IMR-90 (cell line): ENCODE data around the gene HOXA10. TPM values are rescaled to one million over a fixed set of nuclear protein-coding genes. Genes with fewer than 3 reads are reported as not detected.
A peak's percentile ranks its signal among the peaks of the same experiment; 100 is the strongest.

Experiments
- ATAC-seq: fragments of 200-7000 bp; cut with Tn5 transposase; 2 replicates; pipeline ENCODE4 v1.9.1; 2020; ENCODE audit warnings: low read depth, mild to moderate bottlenecking, moderate library complexity
- BruUV-seq: library from RNA; stranded (reverse); fragments of 400-500 nt; replicated peaks from 2 replicates; lab custom pipeline; 2021; lab: Mats Ljungman, UMichigan
- CTCF ChIA-PET: fragments of 300-600 bp; formaldehyde crosslinking; extraction: SDS; loops from one replicate; lab custom pipeline; 2021; ENCODE audit warnings: antibody characterized with exemption; lab: Yijun Ruan, JAX
- POLR2A ChIA-PET: fragments of 300-600 bp; sonication (Branson Sonifier 250); formaldehyde crosslinking; loops from one replicate; lab custom pipeline; 2022; ENCODE audit warnings: antibody characterized with exemption; ENCODE audit not compliant: unreplicated experiment; lab: Charles Lee
- DNase-seq: peaks from one replicate; pipeline ENCODE4 v3.0.0; 2013
- H2AFZ ChIP-seq: replicated peaks from 2 replicates; pipeline ENCODE3; 2013; ENCODE audit warnings: low read length, mild to moderate bottlenecking; ENCODE audit not compliant: poor library complexity
- H2AK5ac ChIP-seq: 2 replicates; pipeline ENCODE4 v1.6.1; 2013; ENCODE audit warnings: low read depth, low read length, inconsistent platforms
- H2AK9ac ChIP-seq: replicated peaks from 2 replicates; pipeline ENCODE3; 2013; ENCODE audit warnings: mild to moderate bottlenecking, low read depth, low read length, moderate library complexity; ENCODE audit not compliant: poor library complexity
- H2BK120ac ChIP-seq: 2 replicates; pipeline ENCODE4 v1.6.1; 2013; ENCODE audit warnings: low read depth, low read length, inconsistent platforms
- H2BK15ac ChIP-seq: 3 replicates; pipeline ENCODE4 v1.6.1; 2013; ENCODE audit warnings: low read depth, low read length, inconsistent platforms
- H2BK20ac ChIP-seq: 2 replicates; pipeline ENCODE4 v1.6.1; 2013; ENCODE audit warnings: low read depth, mild to moderate bottlenecking, inconsistent platforms, low read length, moderate library complexity
- H2BK5ac ChIP-seq: 2 replicates; pipeline ENCODE4 v1.6.1; 2013; ENCODE audit warnings: mild to moderate bottlenecking, low read depth, low read length, inconsistent platforms; ENCODE audit not compliant: poor library complexity, severe bottlenecking
- H3K14ac ChIP-seq: replicated peaks from 2 replicates; pipeline ENCODE4 v1.6.1; 2013; ENCODE audit warnings: low read depth, low read length, inconsistent platforms
- H3K18ac ChIP-seq: 2 replicates; pipeline ENCODE4 v1.6.1; 2013; ENCODE audit warnings: low read depth, low read length, control low read depth
- H3K23ac ChIP-seq: 2 replicates; pipeline ENCODE4 v1.6.1; 2013; ENCODE audit warnings: low read depth, low read length, inconsistent platforms
- H3K27ac ChIP-seq: 2 replicates; pipeline ENCODE4 v1.5.1; 2013; ENCODE audit warnings: mild to moderate bottlenecking, control low read depth, low read length; ENCODE audit not compliant: insufficient read depth
- H3K27me3 ChIP-seq: 2 replicates; pipeline ENCODE4 v1.6.1; 2013; ENCODE audit warnings: low read length; ENCODE audit not compliant: control insufficient read depth, insufficient read depth
- H3K36me3 ChIP-seq: 2 replicates; pipeline ENCODE4 v1.6.1; 2013; ENCODE audit warnings: low read length, mixed read lengths; ENCODE audit not compliant: control insufficient read depth, insufficient read depth
- H3K4ac ChIP-seq: 2 replicates; pipeline ENCODE4 v1.6.1; 2013; ENCODE audit warnings: low read depth, low read length, inconsistent platforms
- H3K4me1 ChIP-seq: 2 replicates; pipeline ENCODE4 v1.6.1; 2013; ENCODE audit warnings: low read length, mixed read lengths; ENCODE audit not compliant: control insufficient read depth, insufficient read depth
- H3K4me2 ChIP-seq: 2 replicates; pipeline ENCODE4 v1.6.1; 2013; ENCODE audit warnings: low read depth, mild to moderate bottlenecking, control low read depth, low read length, moderate library complexity
- H3K4me3 ChIP-seq: 2 replicates; pipeline ENCODE4 v1.5.1; 2013; ENCODE audit warnings: low read depth, mild to moderate bottlenecking, control low read depth, low read length, moderate library complexity; ENCODE audit not compliant: insufficient read depth
- H3K56ac ChIP-seq: 2 replicates; pipeline ENCODE4 v1.6.1; 2013; ENCODE audit warnings: low read length, inconsistent platforms; ENCODE audit not compliant: insufficient read depth; ENCODE audit errors: extremely low read depth
- H3K79me1 ChIP-seq, 2 experiments: 2 replicates each; pipeline ENCODE4 v1.6.1; 2013; ENCODE audit warnings: low read length in 2 of 2, inconsistent platforms in 1 of 2, low read depth in 1 of 2
- H3K9ac ChIP-seq: 2 replicates; pipeline ENCODE4 v1.6.1; 2013; ENCODE audit warnings: low read depth, low read length, control low read depth
- H3K9me1 ChIP-seq: 2 replicates; pipeline ENCODE4 v1.6.1; 2013; ENCODE audit warnings: low read length, inconsistent platforms; ENCODE audit not compliant: insufficient read depth
- H3K9me3 ChIP-seq: 2 replicates; pipeline ENCODE4 v1.6.1; 2013; ENCODE audit warnings: low read length; ENCODE audit not compliant: control insufficient read depth, insufficient read depth
- H4K20me1 ChIP-seq: 2 replicates; pipeline ENCODE4 v1.6.1; 2013; ENCODE audit warnings: low read length, inconsistent platforms; ENCODE audit not compliant: insufficient read depth
- H4K5ac ChIP-seq: 2 replicates; pipeline ENCODE4 v1.6.1; 2013; ENCODE audit warnings: mild to moderate bottlenecking, low read depth, low read length, control low read depth
- H4K8ac ChIP-seq, 2 experiments: 2 replicates each; pipeline ENCODE4 v1.6.1; 2013; ENCODE audit warnings: low read depth in 2 of 2, low read length in 2 of 2, control low read depth in 1 of 2, inconsistent platforms in 1 of 2
- H4K91ac ChIP-seq: 2 replicates; pipeline ENCODE4 v1.6.1; 2013; ENCODE audit warnings: low read depth, low read length, inconsistent platforms; ENCODE audit not compliant: insufficient read depth
- BHLHE40 ChIP-seq: fragments of 150-350 bp; IDR thresholded peaks from 2 replicates; pipeline ENCODE4 v1.6.1; 2016; ENCODE audit warnings: mild to moderate bottlenecking, low read depth, low read length
- FOS ChIP-seq: fragments of 150-350 bp; IDR thresholded peaks from 2 replicates; pipeline ENCODE4 v1.6.1; 2016; ENCODE audit warnings: low read depth, low read length
- MAZ ChIP-seq: IDR thresholded peaks from 2 replicates; pipeline ENCODE4 v1.6.1; 2012; ENCODE audit warnings: low read depth, mild to moderate bottlenecking, low read length, improper control_type of control experiment, moderate library complexity, borderline replicate concordance
- MXI1 ChIP-seq: IDR thresholded peaks from 2 replicates; pipeline ENCODE4 v1.6.1; 2012; ENCODE audit warnings: low read depth, mild to moderate bottlenecking, low read length, moderate library complexity, borderline replicate concordance
- POLR2A ChIP-seq: IDR thresholded peaks from 2 replicates; pipeline ENCODE4 v1.6.1; 2012; ENCODE audit warnings: mild to moderate bottlenecking, low read depth, low read length
- RAD21 ChIP-seq: IDR thresholded peaks from 2 replicates; pipeline ENCODE4 v1.6.1; 2012; ENCODE audit warnings: low read length, improper control_type of control experiment
- RFX5 ChIP-seq: IDR thresholded peaks from 2 replicates; pipeline ENCODE4 v1.8.0; 2012; ENCODE audit warnings: low read depth, mild to moderate bottlenecking, low read length, moderate library complexity
- USF2 ChIP-seq: fragments of 150-350 bp; IDR thresholded peaks from 2 replicates; pipeline ENCODE4 v1.6.1; 2017; ENCODE audit warnings: mild to moderate bottlenecking, antibody characterized with exemption, low read length, low read depth
- WGBS, 2 experiments: methylation state at CpG; one replicate each; pipeline versions ENCODE4 v1.1.5 to v1.1.7; 2013; ENCODE audit warnings: missing lambda C conversion rate in 2 of 2; ENCODE audit not compliant: insufficient read length in 1 of 2; ENCODE audit errors: extremely low coverage in 2 of 2; 5-methylcytosine and 5-hydroxymethylcytosine counted together
- dilution Hi-C: fragments of 300-500 bp; cut with HindIII; formaldehyde crosslinking; loops from one replicate; pipeline ENCODE4 v1.14.3; 2018; ENCODE audit warnings: low sequenced_read_pairs; ENCODE audit not compliant: unreplicated experiment
- in situ Hi-C: fragments of 300-500 bp; cut with MboI; formaldehyde crosslinking; loops from 3 replicates; pipeline ENCODE4 v1.14.3; 2019; ENCODE audit warnings: low sequenced_read_pairs, inconsistent platforms, mixed read lengths
- intact Hi-C: fragments of 100-400 bp; cut with micrococcal nuclease; formaldehyde crosslinking; loops from 2 replicates; pipeline ENCODE4 v1.10.0; 2022
- polyA plus RNA-seq, 3 experiments: library from polyadenylated mRNA; depleted of rRNA; stranded (reverse); fragments of >200 nt; gene quantifications; 2 replicates each; pipeline ENCODE4 v1.2.3, GENCODE V29; 2012; ENCODE audit warnings: low replicate concordance in 1 of 3
- total RNA-seq: library from RNA; depleted of rRNA; stranded (reverse); fragments of >200 nt; gene quantifications from 2 replicates; pipeline ENCODE4 v1.2.3, GENCODE V29; 2012
- TF ChIP-seq, protein P1 (sequence below): fragments of 150-350 bp; IDR thresholded peaks from 2 replicates; pipeline ENCODE4 v1.6.1; 2016; ENCODE audit warnings: low read depth, mild to moderate bottlenecking, low read length, moderate library complexity, borderline replicate concordance

HOXA10 gene
- total and polyA plus RNA-seq, 2 of the 4 experiments (the other 2 are of a cell fraction), result 0.10 to 0.18 TPM

DNA sequence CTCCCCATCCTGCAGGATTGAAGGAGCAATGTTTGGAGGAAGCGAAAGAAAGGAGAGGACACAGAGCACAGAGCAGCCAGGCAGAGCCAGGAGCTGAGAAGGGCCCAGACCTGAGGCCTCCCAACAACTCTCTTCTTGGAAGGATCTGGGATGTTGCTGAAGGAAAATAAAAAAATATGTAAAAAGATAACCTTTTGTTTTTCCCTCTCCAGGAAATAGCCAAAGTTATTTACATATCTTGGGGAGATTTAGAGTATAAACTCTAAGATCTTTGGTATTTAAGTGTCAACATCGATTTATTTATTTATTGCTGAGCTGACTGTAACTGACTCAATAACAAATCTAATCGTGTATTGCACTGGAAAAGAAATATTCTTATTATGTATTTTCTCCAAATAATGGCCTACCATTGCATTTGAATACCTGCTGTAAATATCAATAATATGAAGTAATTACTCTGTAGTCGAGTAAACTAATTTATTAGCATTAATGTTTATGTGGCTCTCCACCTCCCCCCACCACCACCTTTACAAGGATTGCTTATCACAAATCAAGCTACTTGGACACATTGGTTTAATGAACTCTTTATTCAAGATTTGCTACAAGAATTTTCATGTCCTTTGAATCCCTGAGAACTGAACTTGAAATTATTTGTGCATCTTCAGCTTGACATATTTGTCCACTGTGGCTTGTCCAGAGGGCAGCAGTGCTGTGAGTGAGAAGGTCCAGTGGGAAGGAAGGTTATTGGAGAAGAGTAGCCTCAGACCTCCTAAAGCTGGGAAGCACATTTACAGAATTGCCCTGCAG lies 12.8 kb upstream of the HOXA10 start (continued):
- no peak for TF ChIP-seq USF2

DNA sequence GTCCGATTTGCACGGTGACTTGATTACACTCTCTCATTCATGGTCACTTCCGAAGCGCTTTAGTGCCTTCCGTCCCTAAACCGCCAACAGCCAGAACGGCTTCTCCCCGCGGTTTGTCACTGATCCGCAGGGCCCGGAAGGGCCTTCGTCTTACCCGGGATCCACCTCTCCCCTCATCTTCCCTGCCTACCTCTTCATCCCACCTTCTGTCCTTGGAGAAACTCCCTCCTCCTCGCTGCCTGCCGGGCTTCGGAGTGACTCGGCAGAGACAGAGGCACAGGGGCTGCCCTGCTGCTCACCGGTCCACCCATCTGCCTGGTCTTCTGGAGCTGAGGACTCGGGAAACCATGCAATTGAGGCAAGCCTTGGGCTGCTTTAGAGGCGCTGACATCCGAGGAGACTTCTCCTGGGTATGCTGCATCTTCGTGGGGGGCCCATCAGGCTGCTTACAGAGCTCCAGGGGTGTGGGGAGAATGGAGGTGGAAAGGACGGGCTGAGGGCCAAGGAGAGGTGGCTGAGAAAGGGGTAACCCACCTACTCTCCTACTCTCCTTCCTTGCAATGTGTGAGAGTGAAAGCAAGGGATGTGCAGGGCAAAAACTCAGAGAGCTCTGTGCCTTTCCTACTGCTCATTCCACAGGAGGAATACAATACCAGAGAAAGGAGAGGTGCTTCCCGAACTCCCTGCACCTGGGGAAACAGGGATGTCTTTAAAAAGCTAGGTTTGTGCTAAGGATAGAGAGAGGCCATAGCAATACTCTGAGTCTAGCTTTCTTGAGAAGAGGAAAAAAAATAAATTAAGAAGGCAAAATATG lies 11.9 kb upstream of the HOXA10 start:
- Histone ChIP-seq H2BK120ac (no peak overlapping the region), H2AK9ac (no peak overlapping the region), H3K4me3 (no peak overlapping the region), H4K91ac (no peak overlapping the region), H3K9me3 (peaks cover 17% of the 10 kb centered on the region; the same call in 1 of the 2 replicates), H3K9ac (no peak overlapping the region), H3K18ac (no peak overlapping the region), H3K23ac (no peak overlapping the region), H4K5ac (no peak overlapping the region), H3K27me3 (peaks cover 93% of the 10 kb centered on the region), H3K27ac (no peak overlapping the region), H4K20me1 (peaks cover 17% of the 10 kb centered on the region; the same call in 1 of the 2 replicates), H3K79me1 (no peaks in the 10 kb centered on the region), H3K9me1 (no peaks in the 10 kb centered on the region), H2AK5ac (no peak overlapping the region), H2AFZ (peak overlapping the region; percentile 33), H3K56ac (no peak overlapping the region), H4K8ac (no peak overlapping the region), H3K4me2 (no peak overlapping the region), H2BK15ac (no peak overlapping the region), H2BK20ac (no peak overlapping the region), H3K4me1 (peaks cover 3% of the 10 kb centered on the region; the same call in 1 of the 2 replicates), H3K36me3 (no peaks in the 10 kb centered on the region), H3K4ac (no peak overlapping the region), H2BK5ac (no peak overlapping the region), H3K14ac (no peak overlapping the region)
- CTCF ChIA-PET, result interaction anchor here (1.7 kb wide), 1 partner anchor 10 kb away, joined by 10 read pairs; no protein-coding TSS in a partner anchor
- DNase-seq, result no peak
- in situ Hi-C loops, result no loop called here
- intact Hi-C loops, result no loop called here
- no peak for ATAC-seq
- dilution Hi-C loops, result no loop called here
- no TSS peak for BruUV-seq
- 10% methylated on average over 11 of the region's 24 CpGs; no CpG with 5 or more reads in 1 of the 2 experiments for WGBS, 2 experiments
- POLR2A ChIA-PET, result interaction anchor here (0.7 kb wide), 1 partner anchor 54 kb away, joined by 5 read pairs; no protein-coding TSS in a partner anchor
- TF ChIP-seq RAD21 (no peak), POLR2A (no peak), FOS (no peak), BHLHE40 (no peak), MXI1 (no peak), USF2 (no peak), RFX5 (no peak), MAZ (no peak)
- TF ChIP-seq, protein P1, sequence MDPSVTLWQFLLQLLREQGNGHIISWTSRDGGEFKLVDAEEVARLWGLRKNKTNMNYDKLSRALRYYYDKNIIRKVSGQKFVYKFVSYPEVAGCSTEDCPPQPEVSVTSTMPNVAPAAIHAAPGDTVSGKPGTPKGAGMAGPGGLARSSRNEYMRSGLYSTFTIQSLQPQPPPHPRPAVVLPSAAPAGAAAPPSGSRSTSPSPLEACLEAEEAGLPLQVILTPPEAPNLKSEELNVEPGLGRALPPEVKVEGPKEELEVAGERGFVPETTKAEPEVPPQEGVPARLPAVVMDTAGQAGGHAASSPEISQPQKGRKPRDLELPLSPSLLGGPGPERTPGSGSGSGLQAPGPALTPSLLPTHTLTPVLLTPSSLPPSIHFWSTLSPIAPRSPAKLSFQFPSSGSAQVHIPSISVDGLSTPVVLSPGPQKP, result no peak
